Measurements from ENCODE around the gene LRCH3.

The LRCH3 gene

GRCh38 chr3:197881270-197881969, 90.4 kb downstream of the LRCH3 start:
- no peak overlapping the region for H3K27ac ChIP-seq (ENCODE audit: low read depth, low read length)
- TF ChIP-seq CTCF (IDR thresholded peaks at IDR 0.05; ENCODE audit: low read depth, low read length, poor library complexity, severe bottlenecking) (no peak), EZH2phosphoT487 (IDR thresholded peaks at IDR 0.05; ENCODE audit: borderline replicate concordance, low read length) (no peak)
- H3K9me3 ChIP-seq (ENCODE audit: control insufficient read depth, insufficient read depth, low read length) = no peaks in the 10 kb centered on the region
- H3K9me2 ChIP-seq (replicated peaks; ENCODE audit: control insufficient read depth, low read length) = no peaks in the 10 kb centered on the region
- no peaks in the 10 kb centered on the region for H3K27me3 ChIP-seq (ENCODE audit: control insufficient read depth, low read length)
- H4K20me1 ChIP-seq (ENCODE audit: control insufficient read depth, insufficient read depth, low read depth, low read length) = no peaks in the 10 kb centered on the region
- peaks cover 12% of the 10 kb centered on the region for H3K4me1 ChIP-seq (ENCODE audit: control insufficient read depth, low read length)
- peaks cover 12% of the 10 kb centered on the region for H3K36me3 ChIP-seq (ENCODE audit: control insufficient read depth, low read length)
- H3F3A ChIP-seq (ENCODE audit: control insufficient read depth, insufficient read depth) = no peaks in the 10 kb centered on the region
- no peak overlapping the region for H3K4me2 ChIP-seq (ENCODE audit: low read length)
- no peaks in the 10 kb centered on the region for H3K79me2 ChIP-seq (ENCODE audit: control insufficient read depth, low read length)
- no peak overlapping the region for H3K4me3 ChIP-seq (ENCODE audit: low read length)

GRCh38 chr3:197881970-197882338, 90.9 kb downstream of the LRCH3 start:
- Histone ChIP-seq H3K9me2 (replicated peaks; ENCODE audit: control insufficient read depth, low read length) (no peaks in the 10 kb centered on the region), H3K36me3 (ENCODE audit: control insufficient read depth, low read length) (peaks cover 12% of the 10 kb centered on the region), H3K4me1 (ENCODE audit: control insufficient read depth, low read length) (peaks cover 12% of the 10 kb centered on the region), H3K4me3 (ENCODE audit: low read length) (no peak overlapping the region), H3K27ac (ENCODE audit: low read depth, low read length) (no peak overlapping the region), H3F3A (ENCODE audit: control insufficient read depth, insufficient read depth) (no peaks in the 10 kb centered on the region), H3K27me3 (ENCODE audit: control insufficient read depth, low read length) (no peaks in the 10 kb centered on the region), H3K79me2 (ENCODE audit: control insufficient read depth, low read length) (no peaks in the 10 kb centered on the region), H3K4me2 (ENCODE audit: low read length) (no peak overlapping the region), H3K9me3 (ENCODE audit: control insufficient read depth, insufficient read depth, low read length) (no peaks in the 10 kb centered on the region), H4K20me1 (ENCODE audit: control insufficient read depth, insufficient read depth, low read depth, low read length) (no peaks in the 10 kb centered on the region)
- TF ChIP-seq CTCF (IDR thresholded peaks at IDR 0.05; ENCODE audit: low read depth, low read length, poor library complexity, severe bottlenecking) (no peak), EZH2phosphoT487 (IDR thresholded peaks at IDR 0.05; ENCODE audit: borderline replicate concordance, low read length) (no peak)

GRCh38 chr3:197882586-197882985, 91.5 kb downstream of the LRCH3 start:
- Histone ChIP-seq H3K4me3 (ENCODE audit: low read length) (no peak overlapping the region), H3K9me2 (replicated peaks; ENCODE audit: control insufficient read depth, low read length) (no peaks in the 10 kb centered on the region), H3K9me3 (ENCODE audit: control insufficient read depth, insufficient read depth, low read length) (no peaks in the 10 kb centered on the region), H3K4me2 (ENCODE audit: low read length) (no peak overlapping the region), H3K36me3 (ENCODE audit: control insufficient read depth, low read length) (peaks cover 12% of the 10 kb centered on the region), H4K20me1 (ENCODE audit: control insufficient read depth, insufficient read depth, low read depth, low read length) (no peaks in the 10 kb centered on the region), H3K27me3 (ENCODE audit: control insufficient read depth, low read length) (no peaks in the 10 kb centered on the region), H3K27ac (ENCODE audit: low read depth, low read length) (no peak overlapping the region), H3K4me1 (ENCODE audit: control insufficient read depth, low read length) (peaks cover 12% of the 10 kb centered on the region), H3F3A (ENCODE audit: control insufficient read depth, insufficient read depth) (no peaks in the 10 kb centered on the region), H3K79me2 (ENCODE audit: control insufficient read depth, low read length) (no peaks in the 10 kb centered on the region)
- TF ChIP-seq CTCF (IDR thresholded peaks at IDR 0.05; ENCODE audit: low read depth, low read length, poor library complexity, severe bottlenecking) (no peak), EZH2phosphoT487 (IDR thresholded peaks at IDR 0.05; ENCODE audit: borderline replicate concordance, low read length) (no peak)
